ENCODE data around the gene CCDC24.

DNA sequence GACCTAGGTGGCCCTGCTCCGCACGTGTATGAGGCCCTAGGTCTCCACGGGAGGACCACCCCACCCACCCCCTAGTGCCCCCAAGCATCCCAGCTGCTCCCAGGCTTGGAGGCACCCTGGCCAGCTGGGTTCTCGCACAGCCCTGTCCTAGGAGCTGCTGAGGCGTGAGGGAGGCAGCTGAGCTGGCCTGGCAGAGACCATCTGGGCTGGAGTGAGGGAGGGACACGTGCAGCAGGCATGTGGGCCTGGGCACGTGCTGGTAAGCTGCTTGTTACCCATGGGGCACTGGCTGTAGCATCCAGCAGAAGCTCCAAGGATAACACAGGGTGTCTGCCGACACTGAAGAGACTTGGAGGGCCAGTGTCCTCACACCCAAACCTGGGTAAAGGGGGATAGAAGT is 29.8 kb downstream of the CCDC24 start:
- TF ChIP-seq POLR2AphosphoS5 (IDR thresholded peaks at IDR 0.05) (no peak), POLR2A (IDR thresholded peaks at IDR 0.05) (no peak)
